GM23248 (cell line): Measurements from ENCODE around the gene GLE1.

Experiments used
- EZH2 ChIP-seq: fragments of 200-600 bp; sonication (generic); IDR thresholded peaks from 2 replicates; pipeline ENCODE4 v1.6.1; 2018; ENCODE audit warnings: antibody characterized with exemption, mild to moderate bottlenecking; ENCODE audit not compliant: insufficient read depth, poor library complexity, severe bottlenecking
- EZH2phosphoT487 ChIP-seq: fragments of 200-600 bp; sonication (generic); IDR thresholded peaks from 2 replicates; pipeline ENCODE4 v1.6.1; 2018; ENCODE audit warnings: antibody characterized with exemption, moderate library complexity, mild to moderate bottlenecking, low read depth; ENCODE audit not compliant: insufficient read depth

DNA sequence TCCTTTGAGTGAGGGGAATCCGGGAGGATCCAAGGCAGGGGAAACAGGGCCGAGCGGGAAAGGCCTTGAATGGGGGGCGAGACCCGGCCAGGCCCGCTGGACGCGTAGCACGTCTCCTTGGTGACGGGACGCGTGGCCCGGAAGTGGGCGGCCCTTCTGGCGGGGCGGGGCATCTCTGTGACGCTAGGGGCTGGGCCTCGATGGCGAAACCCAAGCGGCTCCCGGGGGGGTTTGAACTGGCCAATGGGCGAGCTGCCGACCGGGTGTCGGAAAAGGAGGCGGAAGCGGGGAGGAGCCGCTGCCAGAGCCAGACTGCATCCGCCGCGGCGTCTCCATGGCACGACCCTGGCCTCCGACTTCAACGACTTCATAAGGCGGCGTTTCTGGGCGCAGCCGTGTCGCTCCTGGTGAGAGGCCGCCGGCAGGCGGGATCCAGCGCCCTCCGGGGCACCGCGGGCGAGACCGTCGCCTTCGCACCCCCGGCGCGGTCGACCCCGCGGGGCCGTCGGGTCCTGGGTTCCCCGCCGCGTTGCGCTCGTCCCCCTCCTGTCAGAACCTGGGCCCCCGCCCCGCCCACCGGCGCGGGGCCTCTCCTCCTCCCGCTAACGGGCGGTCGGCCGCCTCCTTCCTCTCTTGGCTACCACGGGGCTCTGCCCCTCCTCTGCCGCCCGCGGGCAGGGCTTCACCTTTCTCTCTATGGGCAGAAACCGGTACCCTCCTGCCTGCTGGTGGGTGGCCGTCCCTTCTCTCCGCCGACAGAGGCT, 48.5 kb upstream of the GLE1 start, which contains the start of gene ODF2:
- no peak for TF ChIP-seq EZH2phosphoT487
- no peak for TF ChIP-seq EZH2
